Measurements from ENCODE around the gene CFAP20.

- TF ChIP-seq ZNF776 (CRISPR knock-in tag; IDR thresholded peaks at IDR 0.05) (no peak), FOXO4 (CRISPR knock-in tag; conservative IDR thresholded peaks at IDR 0.05) (no peak), CEBPB (IDR thresholded peaks at IDR 0.05; ENCODE audit: borderline replicate concordance, low read depth, low read length) (no peak), TAF1 (CRISPR knock-in tag; IDR thresholded peaks at IDR 0.05) (no peak), CTCF (CRISPR knock-in tag; IDR thresholded peaks at IDR 0.05) (no peak), EZH2 (conservative IDR thresholded peaks at IDR 0.05; ENCODE audit: low read depth, low read length) (no peak), ZNF34 (CRISPR knock-in tag; IDR thresholded peaks at IDR 0.05; ENCODE audit: borderline replicate concordance) (no peak), FOSL1 (CRISPR knock-in tag; IDR thresholded peaks at IDR 0.05; ENCODE audit: borderline replicate concordance) (no peak), ZNF280B (CRISPR knock-in tag; IDR thresholded peaks at IDR 0.05; ENCODE audit: borderline replicate concordance) (no peak), TGIF2 (CRISPR knock-in tag; IDR thresholded peaks at IDR 0.05) (no peak), EP300 (IDR thresholded peaks at IDR 0.05; ENCODE audit: low read depth in 2 of 2, low read length in 2 of 2) (no peak), EP300 (CRISPR knock-in tag; IDR thresholded peaks at IDR 0.05; ENCODE audit: borderline replicate concordance) (no peak)
Observed at GRCh38 chr16:58125781-58126335, 3.3 kb downstream of the CFAP20 start.

All from HepG2 (cell line).